GM21360 (cell line): ENCODE measurements around the gene CENPF.

Source experiments
- ATAC-seq: cut with Tn5 transposase; IDR thresholded peaks from one replicate; pipeline ENCODE4 v1.9.1; 2021; ENCODE audit warnings: mild to moderate bottlenecking, moderate library complexity; ENCODE audit not compliant: unreplicated experiment

The CENPF gene

GRCh38 chr1:214698559-214698958 lies 95.6 kb downstream of the CENPF start:
- no peak for ATAC-seq

DNA sequence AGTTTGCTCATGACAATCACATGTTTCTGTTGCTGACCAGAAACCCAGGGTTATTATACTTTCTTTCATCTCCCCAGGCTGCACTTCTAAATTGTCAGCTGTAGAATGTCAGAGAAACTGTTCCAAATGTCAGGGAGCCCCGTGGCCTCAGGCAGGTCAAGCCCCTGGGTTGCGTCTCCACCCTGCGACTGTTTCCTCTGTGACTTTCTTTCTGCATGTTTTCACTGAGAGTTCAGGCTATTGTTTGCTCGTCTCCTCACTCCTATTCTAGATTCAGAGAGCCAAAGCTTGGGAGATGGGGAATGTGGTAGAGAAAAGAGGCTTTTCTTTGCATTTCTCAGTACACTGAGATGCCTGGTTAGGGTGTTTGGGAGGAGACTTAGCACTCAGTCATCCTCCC lies 97.4 kb downstream of the CENPF start:
- no peak for ATAC-seq

DNA sequence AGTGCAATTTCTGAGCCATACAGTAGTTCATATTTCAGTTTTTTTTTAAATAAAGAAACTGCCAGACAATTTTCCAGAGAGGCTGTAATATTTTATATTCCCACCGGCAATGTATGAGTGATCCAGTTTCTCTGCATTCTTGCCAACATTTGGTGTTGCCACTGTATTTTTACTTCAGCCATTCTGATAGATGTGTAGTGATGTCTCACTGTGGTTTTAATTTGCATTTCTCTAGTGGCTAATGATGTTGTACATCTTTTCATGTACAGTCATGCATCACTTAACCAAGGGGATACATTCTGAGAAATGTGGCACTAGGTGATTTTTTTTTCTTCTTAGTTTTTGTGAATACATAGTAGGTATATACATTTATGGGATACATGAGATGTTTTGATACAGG lies 99.6 kb downstream of the CENPF start:
- no peak for ATAC-seq

DNA sequence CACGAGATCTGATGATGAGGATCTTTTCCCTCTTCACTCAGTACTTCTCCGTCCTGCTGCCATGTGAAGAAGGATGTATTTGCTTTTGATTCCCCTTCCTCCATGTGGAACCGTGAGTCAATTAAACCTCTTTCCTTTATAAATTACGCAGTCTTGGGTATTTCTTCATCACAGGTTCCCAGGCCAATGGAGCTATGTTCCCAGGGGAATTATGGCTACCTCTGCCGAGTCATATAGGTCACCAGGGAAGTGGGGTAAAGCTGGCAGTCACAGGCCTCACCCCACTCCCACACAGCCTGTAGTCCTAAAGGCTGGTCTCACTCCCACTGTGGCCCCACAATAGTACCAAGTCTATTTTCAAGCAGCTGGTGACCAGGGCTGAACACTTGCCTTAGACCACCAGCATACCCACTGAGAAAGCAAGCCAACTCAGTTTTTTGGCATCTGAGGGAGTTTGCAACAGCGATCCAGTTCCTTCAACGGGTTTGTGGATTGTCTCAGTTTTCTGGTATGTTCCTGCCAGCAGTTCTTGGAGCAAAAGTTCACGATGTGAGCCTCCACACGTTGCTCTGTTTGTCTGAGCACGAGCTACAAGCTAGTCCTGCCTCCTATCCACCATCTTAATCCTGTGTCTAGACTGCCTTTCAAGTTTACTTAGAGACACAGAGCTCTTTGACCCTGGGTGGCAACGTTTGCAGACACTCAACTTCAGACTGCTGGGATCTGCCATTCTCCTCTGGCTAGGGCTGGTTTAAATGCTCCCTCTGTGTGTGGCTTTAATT lies 104.5 kb downstream of the CENPF start:
- ATAC-seq, result no peak

- ATAC-seq, result no peak
These were observed 105.4 kb downstream of the CENPF start for GRCh38 chr1:214708321-214708955.

GRCh38 chr1:214709241-214709640 lies 106.2 kb downstream of the CENPF start:
- ATAC-seq, result no peak

- ATAC-seq, result no peak
These were observed 109.7 kb downstream of the CENPF start for GRCh38 chr1:214712737-214713136.
